Left hindlimb (tissue), 1 donor: Measurements from ENCODE around the gene TBL3.

Source experiments
- DNase-seq: peaks from one replicate; pipeline ENCODE4 v3.0.0-alpha.2; 2018

The TBL3 gene

DNA sequence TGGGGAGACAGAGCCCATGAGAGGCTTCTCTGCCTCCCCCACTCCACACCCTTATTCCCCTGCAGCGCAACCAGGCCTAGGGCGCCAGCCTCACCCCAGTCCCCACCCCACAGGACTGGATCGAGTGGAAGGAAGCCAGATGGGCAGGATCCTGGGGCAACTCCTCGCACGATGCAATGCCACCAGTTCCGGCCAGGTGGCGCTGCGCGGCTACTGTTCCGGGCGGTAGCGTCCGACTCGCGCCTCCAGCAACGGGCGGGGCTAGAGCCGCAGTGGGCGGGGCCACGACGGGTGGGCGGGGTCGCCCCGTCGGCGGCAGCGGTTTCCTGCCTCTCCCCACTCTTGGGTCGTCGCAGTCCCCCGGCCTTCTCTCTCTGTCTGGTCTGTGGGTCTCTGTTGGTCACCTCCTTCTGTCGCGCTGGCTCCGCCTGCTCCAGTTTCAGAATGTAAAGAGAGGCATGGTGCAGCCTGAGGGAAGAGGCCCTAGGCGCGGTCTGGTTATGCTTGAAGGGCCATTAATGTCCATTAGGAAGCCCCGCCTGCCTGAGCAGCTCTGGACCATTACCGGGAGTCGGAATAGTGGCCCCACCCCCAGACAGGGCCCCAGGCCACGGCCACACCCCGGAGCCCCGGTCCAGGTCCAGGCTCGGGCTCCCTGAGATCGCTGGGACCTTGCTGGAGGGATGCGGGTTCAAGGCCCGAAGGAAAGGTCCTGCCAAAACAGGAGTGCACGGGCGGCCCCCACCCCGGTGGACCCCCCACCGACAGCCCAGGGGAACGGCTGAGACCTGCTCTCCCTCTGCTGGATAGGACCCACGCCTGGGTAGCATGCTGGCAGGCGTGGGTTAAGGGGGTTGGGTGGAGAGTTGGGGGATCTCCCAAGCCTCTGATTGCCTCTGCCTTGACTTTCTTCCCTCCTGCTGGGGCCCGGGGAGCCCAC, 51.5 kb downstream of the TBL3 start:
- DNase-seq, result peak; percentile 94

- DNase-seq, result no peak
Observed at GRCh38 chr16:2024032-2024420, 52.2 kb downstream of the TBL3 start.

DNA sequence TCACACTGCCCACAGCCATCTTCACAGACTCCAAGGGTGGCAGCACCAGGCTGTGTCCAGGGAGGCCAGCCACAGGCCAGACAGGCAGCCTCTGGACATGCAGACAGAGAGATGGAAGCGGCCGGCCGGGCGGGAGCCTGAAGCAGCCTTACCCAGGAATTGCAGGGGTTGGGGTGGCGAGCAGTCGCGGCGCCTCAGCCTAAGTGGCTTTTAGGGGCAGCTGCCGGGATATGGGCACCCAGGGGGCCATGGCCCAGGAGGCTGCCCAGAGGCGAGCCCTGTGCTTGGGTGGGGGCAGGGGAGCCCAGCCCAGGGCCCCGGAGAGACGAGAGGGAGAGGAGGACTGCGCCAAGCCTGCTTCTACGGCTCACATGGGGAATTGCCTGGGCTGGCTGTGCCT, 53.4 kb downstream of the TBL3 start:
- peak; percentile 34 for DNase-seq

DNA sequence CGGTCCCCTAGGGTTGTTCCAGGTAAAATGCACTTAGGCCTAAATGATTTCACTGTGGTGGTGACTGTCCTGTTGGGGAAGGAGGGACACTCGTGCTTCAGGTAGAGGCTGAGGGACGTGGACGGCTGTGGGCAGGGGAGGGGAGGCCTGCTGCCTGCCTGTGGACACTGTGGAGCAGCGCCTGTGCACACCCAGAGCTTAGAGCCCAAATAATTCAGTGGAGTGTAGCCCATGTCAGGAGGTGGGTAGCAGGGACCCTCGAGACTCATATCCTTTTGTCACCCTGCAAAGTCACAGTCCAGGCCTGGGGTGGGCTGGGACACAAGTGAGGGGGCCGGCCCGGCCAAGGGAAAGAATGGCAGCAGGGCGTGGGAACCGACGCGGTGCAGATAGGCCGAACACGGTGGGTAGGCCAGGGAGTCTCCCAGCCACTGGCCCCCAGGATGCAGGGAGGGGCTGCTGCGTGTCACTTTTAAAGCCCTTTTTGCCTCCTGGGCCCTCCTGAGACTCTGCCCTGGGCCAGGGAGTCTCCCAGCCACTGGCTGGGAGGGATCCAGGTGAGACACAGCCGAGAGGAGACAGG, 54.1 kb downstream of the TBL3 start:
- DNase-seq, result no peak

- peak; percentile 59 for DNase-seq
Observed at GRCh38 chr16:2026461-2027023, 54.7 kb downstream of the TBL3 start, which contains the start of gene NHERF2. Gene NHERF2, plus strand, starts transcription at chr16:2026902. Its CDS starts 104 bp downstream, at chr16:2027006.

DNA sequence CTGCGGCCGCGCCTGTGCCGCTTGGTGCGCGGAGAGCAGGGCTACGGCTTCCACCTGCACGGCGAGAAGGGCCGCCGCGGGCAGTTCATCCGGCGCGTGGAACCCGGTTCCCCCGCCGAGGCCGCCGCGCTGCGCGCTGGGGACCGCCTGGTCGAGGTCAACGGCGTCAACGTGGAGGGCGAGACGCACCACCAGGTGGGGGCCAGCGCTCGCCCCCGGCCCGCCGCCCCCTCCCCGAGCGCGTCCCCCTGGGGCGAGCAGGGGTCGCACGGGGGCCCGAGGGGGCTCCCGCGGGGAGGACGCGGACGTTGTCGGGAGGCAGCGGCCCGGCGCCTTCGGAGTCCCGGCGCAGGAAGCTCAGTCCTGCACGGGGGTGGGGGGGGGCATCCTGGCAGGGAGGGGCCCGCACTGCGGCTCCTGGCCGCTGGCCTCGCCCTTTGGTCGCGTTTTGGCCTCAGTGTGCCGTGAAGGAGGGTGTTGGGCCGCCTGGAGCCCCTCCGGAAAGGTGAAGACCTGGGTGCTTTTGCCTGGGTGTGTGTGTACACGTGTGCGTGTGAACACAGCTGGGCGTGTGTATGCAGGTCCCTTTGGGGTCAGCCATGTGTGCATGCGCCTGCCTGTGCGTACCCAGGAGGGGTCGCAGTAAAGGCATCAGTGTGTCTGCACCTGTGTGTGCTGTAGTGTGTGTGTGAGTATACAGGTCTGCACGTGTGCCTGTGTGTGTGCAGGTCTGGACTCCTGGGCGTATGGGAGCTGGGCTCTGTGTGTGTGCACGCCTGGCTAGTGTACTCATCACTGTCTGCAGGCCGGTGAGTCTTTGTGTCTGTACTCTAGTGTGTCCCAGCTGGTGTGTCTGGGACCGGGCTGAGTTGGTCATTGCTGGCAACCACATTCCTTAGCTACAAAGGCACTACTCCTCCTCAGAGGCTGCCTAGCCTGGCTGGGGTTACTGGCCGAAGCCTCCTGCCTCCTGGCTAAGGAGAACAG, 55.5 kb downstream of the TBL3 start:
- peak; percentile 46 for DNase-seq

DNA sequence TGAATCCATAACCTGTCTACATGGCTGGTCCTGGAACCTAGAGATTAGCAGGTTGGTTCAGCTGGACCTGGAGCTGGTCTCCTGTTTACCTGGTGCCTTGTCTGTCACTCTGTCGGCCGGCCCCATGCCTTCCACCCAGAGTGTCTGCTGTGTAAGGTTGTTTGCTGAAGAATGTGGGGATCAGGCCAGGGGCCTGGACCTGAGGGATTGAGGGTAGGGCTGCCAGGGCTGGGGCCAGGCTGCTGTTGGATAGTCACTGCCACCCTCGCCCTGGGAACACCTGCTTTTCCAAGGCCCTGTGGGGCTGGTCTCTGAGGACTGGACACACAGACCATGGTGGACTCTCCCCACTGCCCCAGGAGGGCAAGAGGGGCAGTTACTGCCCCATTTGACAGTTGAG, 56.3 kb downstream of the TBL3 start:
- no peak for DNase-seq

DNA sequence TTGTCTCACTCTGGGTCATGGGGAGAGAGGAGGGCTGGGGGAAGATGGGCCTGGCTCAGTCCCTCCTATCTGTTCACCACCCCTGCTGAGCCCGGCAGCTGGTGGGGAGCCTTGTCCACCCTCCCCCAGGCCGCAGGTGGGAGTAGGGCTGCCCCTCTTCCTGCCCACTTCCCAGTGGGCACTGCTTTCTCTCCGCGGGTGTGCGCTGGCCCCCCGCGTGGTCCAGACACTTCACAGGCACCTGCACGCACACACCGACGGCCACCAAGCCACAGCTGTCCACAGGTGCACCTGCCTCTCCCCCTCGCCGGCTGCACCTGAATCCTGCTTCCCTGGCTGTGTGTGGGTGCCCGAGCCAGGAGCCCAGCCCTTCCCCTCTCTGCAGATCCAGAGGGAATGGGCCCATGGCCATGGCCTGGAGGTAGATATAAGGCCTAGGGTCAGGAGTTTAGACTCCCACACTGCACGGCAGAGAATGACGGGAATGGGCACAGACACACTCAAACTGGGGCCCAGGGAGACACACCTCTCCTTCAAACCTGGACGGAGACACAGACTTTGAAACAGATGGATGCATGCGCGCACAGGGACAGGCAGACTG, 56.9 kb downstream of the TBL3 start:
- DNase-seq, result peak; percentile 26

DNA sequence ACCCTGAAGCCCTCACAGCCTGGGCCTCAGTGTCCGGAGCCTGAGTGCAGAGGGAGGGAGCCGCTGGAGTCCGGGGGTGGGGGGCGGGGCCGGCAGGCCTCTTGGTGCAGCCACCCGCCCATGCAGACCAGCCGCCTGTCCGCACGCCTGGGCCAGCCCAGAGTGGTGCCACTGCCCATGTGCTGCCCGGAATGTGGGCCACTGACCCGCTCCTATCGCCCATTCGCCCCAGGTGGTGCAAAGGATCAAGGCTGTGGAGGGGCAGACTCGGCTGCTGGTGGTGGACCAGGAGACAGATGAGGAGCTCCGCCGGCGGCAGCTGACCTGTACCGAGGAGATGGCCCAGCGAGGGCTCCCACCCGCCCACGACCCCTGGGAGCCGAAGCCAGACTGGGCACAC, 57.5 kb downstream of the TBL3 start:
- DNase-seq, result peak; percentile 31

DNA sequence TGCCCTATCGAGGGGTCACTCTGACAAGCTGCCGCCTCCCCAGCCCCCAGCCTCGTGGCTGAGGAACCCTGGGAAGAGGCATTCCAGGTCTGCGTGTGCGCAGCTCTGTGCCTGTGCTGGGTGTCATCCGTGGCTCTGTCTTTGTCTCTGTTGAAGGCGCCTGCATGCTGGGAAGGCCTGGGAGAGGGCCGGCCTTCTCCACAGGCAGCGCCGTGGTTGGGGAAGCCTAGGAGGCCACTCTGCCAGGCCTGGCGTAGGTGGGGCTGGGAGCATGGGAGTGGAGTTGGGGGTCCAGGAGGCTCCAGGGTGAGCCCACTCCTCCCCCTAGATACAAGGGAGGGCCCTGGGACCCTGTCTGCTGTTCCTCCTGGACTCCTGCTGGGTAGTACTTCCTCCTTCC, 58.2 kb downstream of the TBL3 start:
- no peak for DNase-seq

- DNase-seq, result peak; percentile 34
Observed at GRCh38 chr16:2031081-2031577, 59.3 kb downstream of the TBL3 start.
